Transverse colon (tissue), 4 donors: Measurements from ENCODE around the gene STK33. TPM values are rescaled to one million over a fixed set of nuclear protein-coding genes. Genes with fewer than 3 reads are reported as not detected.

ENCODE experiments used
- DNase-seq: peaks from one replicate; pipeline ENCODE4 v3.0.0-alpha.2; 2019
- H3K27ac ChIP-seq, 4 donors: fragments of 200-600 bp; sonication (generic); 2 replicates each; pipeline ENCODE4 v1.5.1; 2016 to 2018; ENCODE audit warnings: inconsistent platforms in 4 of 4
- H3K27me3 ChIP-seq: fragments of 200-600 bp; sonication (generic); 2 replicates; pipeline ENCODE4 v1.5.1; 2017; ENCODE audit warnings: inconsistent platforms
- H3K36me3 ChIP-seq, 4 donors: fragments of 200-600 bp; sonication (generic); 2 replicates each; pipeline ENCODE4 v1.5.1; 2017 to 2019; ENCODE audit warnings: inconsistent platforms in 4 of 4
- H3K4me1 ChIP-seq, 4 donors: fragments of 200-600 bp; sonication (generic); 2 replicates each; pipeline ENCODE4 v1.5.1; 2017 to 2020; ENCODE audit warnings: inconsistent platforms in 4 of 4
- H3K4me3 ChIP-seq, 4 donors: fragments of 200-600 bp; sonication (generic); 1 replicate in 1 of 4; 2 replicates in 3 of 4; pipeline versions ENCODE4 v1.5.1 to v1.6.1; 2017 to 2019; ENCODE audit warnings: inconsistent platforms in 4 of 4
- H3K9me3 ChIP-seq, 2 donors: fragments of 200-600 bp; sonication (generic); 2 replicates each; pipeline ENCODE4 v1.5.1; 2017 to 2019; ENCODE audit warnings: inconsistent platforms in 2 of 2
- EP300 ChIP-seq: sonication (generic); formaldehyde crosslinking; IDR thresholded peaks from one replicate; pipeline ENCODE4 v1.6.1; 2017; ENCODE audit warnings: antibody characterized with exemption, low read depth
- POLR2A ChIP-seq: fragments of 450-650 bp; IDR thresholded peaks from one replicate; pipeline ENCODE4 v1.6.1; 2016; ENCODE audit warnings: antibody characterized with exemption, mild to moderate bottlenecking, moderate library complexity
- POLR2AphosphoS5 ChIP-seq, 3 donors: sonication (generic); formaldehyde crosslinking; IDR thresholded peaks; one replicate each; pipeline ENCODE4 v1.6.1; 2016; ENCODE audit warnings: antibody characterized with exemption in 3 of 3
- WGBS, 2 donors: methylation state at CpG; one replicate each; pipeline ENCODE4 v1.1.5; 2018; ENCODE audit warnings: low coverage in 1 of 2; 5-methylcytosine and 5-hydroxymethylcytosine counted together
- in situ Hi-C, 4 donors: fragments of 200-750 bp; cut with MboI; loops; one replicate each; pipeline versions ENCODE4 v1.15.0 to v1.15.1; 2017; ENCODE audit warnings: low sequenced_read_pairs in 3 of 4, low pct_ligation_motif_present in 1 of 4, low pct_unique_long_range_greater_than_20kb in 1 of 4
- intact Hi-C: fragments of 100-400 bp; cut with DNase I; formaldehyde crosslinking; loops from one replicate; pipeline ENCODE4 v1.15.1; 2023; ENCODE audit warnings: low total_unique reads
- total RNA-seq, 4 donors: library from RNA; depleted of rRNA; stranded (reverse); fragments of >200 nt; gene quantifications; one replicate each; pipeline ENCODE4 v1.1.0, GENCODE V29; 2016
- TF ChIP-seq, protein P1 (sequence below), 5 experiments: fragments of 200-600 bp in 3 of 5; fragments of 450-650 bp in 2 of 5; sonication (generic) in 3 of 5; IDR thresholded peaks; 1 replicate in 2 of 5; 2 replicates in 3 of 5; pipeline ENCODE4 v1.5.1; 2016 to 2017; ENCODE audit warnings: antibody characterized with exemption in 5 of 5, inconsistent platforms in 3 of 5, mild to moderate bottlenecking in 2 of 5, moderate library complexity in 1 of 5

Gene STK33
- total RNA-seq, 4 donors from 2014 or later: 2.0 to 14.2 (median 3.8) TPM

DNA sequence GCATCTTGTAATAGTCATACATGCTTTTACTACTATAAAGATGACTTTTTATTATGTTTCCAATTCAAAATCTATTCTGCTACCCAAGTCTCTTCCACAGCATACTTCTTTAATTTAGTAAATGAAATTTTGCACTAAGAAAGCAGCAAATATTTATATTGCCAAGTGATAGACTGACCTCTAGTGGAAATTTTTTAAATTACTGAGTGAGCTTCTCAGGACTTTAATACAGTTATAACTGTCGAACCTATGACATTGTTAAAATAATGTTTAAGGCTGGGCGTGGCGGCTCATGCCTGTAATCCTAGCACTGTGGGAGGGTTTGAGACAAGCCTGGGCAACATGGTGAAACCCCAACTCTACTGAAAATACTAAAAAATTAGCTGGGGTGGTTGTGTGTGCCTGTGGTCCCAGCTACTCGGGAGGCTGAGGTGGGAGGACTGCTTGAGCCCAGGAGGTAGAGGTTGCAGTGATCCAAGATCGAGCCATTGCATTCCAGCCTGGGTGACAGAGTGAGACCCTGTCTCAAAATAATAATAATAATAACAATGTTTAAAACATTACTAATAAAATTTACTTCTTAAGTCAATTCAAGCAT lies 27.3 kb downstream of the STK33 start:
- H3K36me3 ChIP-seq: no peaks in the 10 kb centered on the region
- peak; percentile 12 for DNase-seq

DNA sequence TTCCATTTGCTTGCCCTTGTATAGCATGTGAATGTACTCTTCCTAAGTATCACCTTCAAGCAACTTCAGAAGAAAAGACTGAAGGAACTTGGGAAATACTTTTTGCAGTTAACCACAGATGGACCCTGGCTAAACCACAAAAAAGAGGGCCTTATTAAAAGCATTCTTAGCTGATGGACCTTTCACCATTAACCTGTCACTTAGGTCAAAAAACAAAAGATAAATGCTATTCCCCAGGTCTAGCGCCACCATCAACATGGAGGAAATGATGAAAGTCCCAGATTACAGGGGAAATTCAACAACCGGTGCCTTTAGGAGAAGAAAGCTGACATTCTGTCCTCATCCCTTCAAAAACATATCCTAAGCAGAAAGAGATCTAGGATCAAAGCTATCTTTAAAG lies 29.5 kb downstream of the STK33 start:
- H3K27me3 ChIP-seq: no peaks in the 10 kb centered on the region
- no peak overlapping the region for H3K27ac ChIP-seq
- TF ChIP-seq, protein P1, sequence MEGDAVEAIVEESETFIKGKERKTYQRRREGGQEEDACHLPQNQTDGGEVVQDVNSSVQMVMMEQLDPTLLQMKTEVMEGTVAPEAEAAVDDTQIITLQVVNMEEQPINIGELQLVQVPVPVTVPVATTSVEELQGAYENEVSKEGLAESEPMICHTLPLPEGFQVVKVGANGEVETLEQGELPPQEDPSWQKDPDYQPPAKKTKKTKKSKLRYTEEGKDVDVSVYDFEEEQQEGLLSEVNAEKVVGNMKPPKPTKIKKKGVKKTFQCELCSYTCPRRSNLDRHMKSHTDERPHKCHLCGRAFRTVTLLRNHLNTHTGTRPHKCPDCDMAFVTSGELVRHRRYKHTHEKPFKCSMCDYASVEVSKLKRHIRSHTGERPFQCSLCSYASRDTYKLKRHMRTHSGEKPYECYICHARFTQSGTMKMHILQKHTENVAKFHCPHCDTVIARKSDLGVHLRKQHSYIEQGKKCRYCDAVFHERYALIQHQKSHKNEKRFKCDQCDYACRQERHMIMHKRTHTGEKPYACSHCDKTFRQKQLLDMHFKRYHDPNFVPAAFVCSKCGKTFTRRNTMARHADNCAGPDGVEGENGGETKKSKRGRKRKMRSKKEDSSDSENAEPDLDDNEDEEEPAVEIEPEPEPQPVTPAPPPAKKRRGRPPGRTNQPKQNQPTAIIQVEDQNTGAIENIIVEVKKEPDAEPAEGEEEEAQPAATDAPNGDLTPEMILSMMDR (IDR thresholded peaks at IDR 0.05): no peak
- no peak for TF ChIP-seq POLR2AphosphoS5 (IDR thresholded peaks at IDR 0.05)
- TF ChIP-seq EP300: no peak
- no peak for TF ChIP-seq POLR2A
- no peak for DNase-seq
- H3K9me3 ChIP-seq: peaks cover 0 to 4% of the 10 kb centered on the region in 2 donors
- in situ Hi-C loops (loop anchor here (10.0 to 25.0 kb wide), 6 partner anchors 202 to 370 kb away; no protein-coding TSS in a partner anchor), intact Hi-C loops (no loop called here)
- H3K4me1 ChIP-seq: no peaks in the 10 kb centered on the region
- H3K36me3 ChIP-seq: no peaks in the 10 kb centered on the region
- WGBS, 2 donors: 46 to 78% methylated on average over 2 of the region's 2 CpGs
- no peak overlapping the region for H3K4me3 ChIP-seq

More for the DNA sequence above, 27.3 kb downstream of the STK33 start:
- Histone ChIP-seq H3K4me3 (no peak overlapping the region), H3K9me3 (no peaks in the 10 kb centered on the region), H3K4me1 (no peaks in the 10 kb centered on the region), H3K27ac (no peak overlapping the region), H3K27me3 (no peaks in the 10 kb centered on the region)
- intact Hi-C loops (loop anchor here (2.0 kb wide), 1 partner anchor 342 kb away; no protein-coding TSS in a partner anchor), in situ Hi-C loops (loop anchor here (10.0 to 25.0 kb wide), 6 partner anchors 204 to 372 kb away; no protein-coding TSS in a partner anchor)
- TF ChIP-seq POLR2AphosphoS5 (IDR thresholded peaks at IDR 0.05) (no peak), POLR2A (no peak)
- TF ChIP-seq, protein P1 (IDR thresholded peaks at IDR 0.05): peak; percentile 62 to 78 (median 67)
- WGBS, 2 donors: 32 to 41% methylated on average over 5 of the region's 5 CpGs

DNA sequence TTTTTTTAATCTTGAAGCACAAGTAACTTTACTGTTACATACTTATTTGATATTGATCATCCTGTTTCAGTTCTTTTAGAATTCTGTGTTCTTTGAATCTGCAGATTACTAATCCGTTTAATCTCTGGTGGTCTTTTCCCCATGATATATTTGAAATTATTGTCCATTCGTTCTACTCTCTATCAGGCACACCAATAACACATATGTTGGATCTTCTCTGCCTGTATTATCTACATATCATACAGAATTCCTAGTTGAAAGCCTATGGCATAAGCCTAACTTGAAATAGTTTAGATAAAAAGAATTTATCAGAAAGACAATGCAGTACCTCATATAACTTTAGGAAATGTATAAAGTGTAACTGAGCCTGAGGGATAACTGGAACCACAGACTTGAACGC lies 32.6 kb downstream of the STK33 start:
- TF ChIP-seq POLR2AphosphoS5 (IDR thresholded peaks at IDR 0.05) (no peak), EP300 (no peak), POLR2A (no peak)
- TF ChIP-seq, protein P1 (IDR thresholded peaks at IDR 0.05): no peak
- 81 to 84% methylated on average over 3 of the region's 3 CpGs for WGBS, 2 donors
- no peak for DNase-seq
- H3K27ac ChIP-seq: no peak overlapping the region
- H3K9me3 ChIP-seq: peaks cover 0 to 4% of the 10 kb centered on the region in 2 donors
- H3K36me3 ChIP-seq: no peaks in the 10 kb centered on the region
- intact Hi-C loops (no loop called here), in situ Hi-C loops (loop anchor here (10.0 to 25.0 kb wide), 6 partner anchors 199 to 367 kb away; no protein-coding TSS in a partner anchor)
- no peak overlapping the region for H3K4me3 ChIP-seq
- H3K27me3 ChIP-seq: no peaks in the 10 kb centered on the region
- H3K4me1 ChIP-seq: no peaks in the 10 kb centered on the region

DNA sequence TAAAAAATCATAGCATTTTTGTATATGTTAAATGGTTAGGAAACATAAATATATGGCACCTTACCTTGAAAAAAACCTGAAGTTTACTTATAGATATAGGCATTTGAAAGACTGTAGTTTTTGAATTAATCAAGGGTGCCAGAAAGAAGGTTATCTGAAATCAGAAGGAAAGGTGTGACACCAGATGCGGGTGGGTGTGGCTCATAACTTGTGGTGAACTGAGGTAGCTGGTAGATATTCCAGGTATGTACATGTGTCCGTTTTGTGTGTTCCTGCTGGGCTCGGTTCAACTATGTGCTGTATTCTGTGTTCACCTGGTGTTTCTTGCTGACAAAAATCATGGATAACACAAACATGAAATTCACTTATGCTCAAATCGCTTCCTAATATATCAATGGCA lies 35.6 kb downstream of the STK33 start:
- in situ Hi-C loops (loop anchor here in 2 of 4 donors (25.0 kb wide), 2 partner anchors 196 to 221 kb away; no protein-coding TSS in a partner anchor), intact Hi-C loops (no loop called here)
- 91 to 92% methylated on average over 4 of the region's 4 CpGs for WGBS, 2 donors
- Histone ChIP-seq H3K4me1 (no peaks in the 10 kb centered on the region), H3K27ac (no peak overlapping the region), H3K9me3 (peaks cover 0 to 4% of the 10 kb centered on the region in 2 donors), H3K4me3 (no peak overlapping the region), H3K27me3 (no peaks in the 10 kb centered on the region), H3K36me3 (no peaks in the 10 kb centered on the region)
- DNase-seq: no peak
- TF ChIP-seq, protein P1 (IDR thresholded peaks at IDR 0.05): no peak
- no peak for TF ChIP-seq POLR2AphosphoS5 (IDR thresholded peaks at IDR 0.05)
- no peak for TF ChIP-seq POLR2A
- no peak for TF ChIP-seq EP300
